Germinal center (tissue), 1 donor: Measurements from ENCODE around the gene PCDHGA3.
A peak's percentile ranks its signal among the peaks of the same experiment; 100 is the strongest.
"Not testable (repeated sequence)": the region's sequence is repeated elsewhere in the genome, so short reads cannot be mapped to it uniquely, and the experiment has no call there.

Experiments used
- DNase-seq: peaks from one replicate; pipeline ENCODE4 v3.0.0; 2012; ENCODE audit warnings: mixed read lengths, low spot score

PCDHGA3 gene

DNA sequence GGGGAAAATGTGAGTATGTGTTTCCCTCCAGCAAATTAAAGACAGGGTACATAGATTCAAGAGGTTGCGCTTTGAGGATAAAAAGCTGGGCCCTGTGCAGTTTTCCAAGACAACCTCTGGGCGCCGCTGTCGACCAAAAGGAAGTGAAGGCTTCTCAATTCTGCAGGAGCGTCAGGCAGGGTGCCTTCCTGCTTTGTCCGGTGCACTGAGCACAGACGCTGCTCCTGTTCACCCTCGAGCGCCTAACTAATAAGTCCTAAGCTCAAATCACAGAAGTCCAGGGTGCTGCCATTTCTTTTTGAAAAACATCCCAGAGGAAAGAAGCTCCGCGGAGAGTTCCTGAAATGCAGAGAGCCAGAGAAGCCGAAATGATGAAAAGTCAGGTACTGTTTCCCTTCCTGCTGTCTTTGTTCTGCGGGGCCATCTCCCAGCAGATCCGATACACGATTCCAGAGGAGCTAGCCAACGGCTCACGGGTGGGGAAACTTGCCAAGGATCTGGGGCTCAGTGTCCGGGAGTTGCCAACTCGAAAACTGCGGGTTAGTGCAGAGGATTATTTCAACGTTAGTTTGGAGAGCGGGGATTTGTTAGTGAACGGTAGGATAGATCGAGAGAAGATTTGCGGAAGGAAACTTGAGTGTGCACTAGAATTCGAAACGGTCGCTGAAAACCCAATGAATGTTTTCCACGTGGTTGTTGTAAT lies 6.4 kb downstream of the PCDHGA3 start, which contains the start of gene PCDHGB1:
Gene PCDHGB1, plus strand, starts transcription at position 183 of the 703 bp plus-strand sequence. Its CDS starts 162 bp downstream, at position 345.
- peak; percentile 74 for DNase-seq

DNA sequence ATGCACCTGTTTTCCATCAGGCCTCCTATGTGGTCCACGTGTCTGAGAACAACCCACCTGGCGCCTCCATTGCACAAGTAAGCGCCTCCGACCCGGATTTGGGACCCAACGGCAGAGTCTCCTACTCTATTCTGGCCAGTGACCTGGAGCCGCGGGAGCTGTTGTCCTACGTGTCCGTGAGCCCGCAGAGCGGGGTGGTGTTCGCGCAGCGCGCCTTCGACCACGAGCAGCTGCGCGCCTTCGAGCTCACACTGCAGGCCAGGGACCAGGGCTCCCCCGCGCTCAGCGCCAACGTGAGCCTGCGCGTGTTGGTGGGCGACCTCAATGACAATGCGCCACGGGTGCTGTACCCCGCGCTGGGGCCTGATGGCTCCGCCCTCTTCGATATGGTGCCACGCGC lies 8.0 kb downstream of the PCDHGA3 start:
- DNase-seq: no peak

DNA sequence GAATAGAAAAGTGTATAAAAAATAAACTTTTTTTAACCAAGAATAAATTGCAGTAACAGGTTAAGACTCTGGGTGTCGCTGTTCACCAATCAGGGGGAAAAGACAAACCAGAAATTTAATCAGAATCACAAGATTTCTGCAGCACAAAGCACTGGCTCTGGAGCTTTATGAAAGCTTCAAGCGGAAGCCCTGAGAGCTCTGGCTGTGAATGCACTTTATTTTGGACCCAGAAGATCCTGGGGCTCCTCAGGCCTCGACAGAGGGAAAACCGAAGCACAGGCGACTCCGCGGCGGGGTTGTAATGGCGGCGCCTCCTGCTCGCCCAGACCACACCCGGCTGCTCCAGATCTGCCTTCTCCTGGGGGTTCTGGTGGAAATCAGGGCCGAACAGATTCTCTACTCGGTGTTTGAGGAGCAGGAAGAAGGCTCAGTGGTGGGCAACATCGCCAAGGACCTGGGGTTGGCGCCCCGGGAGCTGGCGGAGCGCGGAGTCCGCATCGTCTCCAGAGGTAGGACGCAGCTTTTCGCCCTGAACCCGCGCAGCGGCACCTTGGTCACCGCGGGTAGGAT lies 11.4 kb downstream of the PCDHGA3 start, which contains the start of gene PCDHGA4:
Gene PCDHGA4, plus strand, starts transcription at position 122 of the 570 bp plus-strand sequence. Its CDS starts 87 bp downstream, at position 209.
- no peak for DNase-seq

DNA sequence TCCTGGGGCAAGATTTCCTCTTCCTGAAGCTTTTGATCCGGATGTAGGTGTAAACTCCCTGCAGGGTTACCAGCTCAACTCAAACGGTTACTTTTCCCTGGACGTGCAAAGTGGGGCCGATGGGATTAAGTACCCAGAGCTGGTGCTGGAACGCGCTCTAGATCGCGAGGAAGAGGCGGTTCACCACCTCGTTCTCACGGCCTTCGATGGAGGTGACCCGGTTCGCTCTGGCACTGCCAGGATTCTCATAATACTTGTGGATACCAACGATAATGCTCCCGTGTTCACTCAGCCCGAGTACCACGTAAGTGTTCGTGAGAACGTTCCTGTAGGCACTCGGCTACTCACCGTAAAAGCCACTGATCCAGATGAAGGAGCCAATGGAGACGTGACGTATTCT lies 12.0 kb downstream of the PCDHGA3 start:
- DNase-seq: no peak

DNA sequence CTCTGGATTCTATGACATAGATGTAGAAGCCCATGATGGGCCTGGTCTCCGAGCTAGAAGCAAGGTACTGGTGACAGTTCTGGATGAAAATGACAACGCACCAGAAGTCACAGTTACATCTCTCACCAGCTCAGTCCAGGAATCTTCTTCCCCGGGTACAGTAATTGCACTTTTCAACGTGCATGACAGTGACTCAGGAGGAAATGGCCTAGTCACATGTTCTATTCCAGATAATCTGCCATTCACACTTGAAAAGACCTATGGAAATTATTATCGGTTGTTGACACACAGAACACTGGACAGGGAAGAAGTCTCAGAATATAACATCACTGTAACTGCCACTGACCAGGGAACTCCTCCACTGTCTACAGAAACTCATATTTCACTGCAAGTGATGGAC lies 12.5 kb downstream of the PCDHGA3 start:
- DNase-seq: no peak

DNA sequence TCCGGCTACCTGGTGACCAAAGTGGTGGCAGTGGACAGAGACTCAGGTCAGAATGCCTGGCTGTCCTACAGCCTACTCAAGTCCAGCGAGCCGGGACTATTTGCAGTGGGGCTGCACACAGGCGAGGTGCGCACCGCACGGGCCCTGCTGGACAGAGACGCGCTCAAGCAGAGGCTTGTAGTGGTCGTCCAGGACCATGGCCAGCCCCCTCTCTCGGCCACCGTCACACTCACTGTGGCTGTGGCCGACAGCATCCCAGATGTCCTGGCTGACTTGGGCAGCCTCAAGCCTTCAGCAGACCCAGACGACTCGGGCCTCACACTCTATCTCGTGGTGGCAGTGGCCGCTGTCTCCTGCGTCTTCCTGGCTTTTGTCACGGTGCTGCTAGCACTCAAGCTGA lies 13.3 kb downstream of the PCDHGA3 start:
- no peak for DNase-seq

DNA sequence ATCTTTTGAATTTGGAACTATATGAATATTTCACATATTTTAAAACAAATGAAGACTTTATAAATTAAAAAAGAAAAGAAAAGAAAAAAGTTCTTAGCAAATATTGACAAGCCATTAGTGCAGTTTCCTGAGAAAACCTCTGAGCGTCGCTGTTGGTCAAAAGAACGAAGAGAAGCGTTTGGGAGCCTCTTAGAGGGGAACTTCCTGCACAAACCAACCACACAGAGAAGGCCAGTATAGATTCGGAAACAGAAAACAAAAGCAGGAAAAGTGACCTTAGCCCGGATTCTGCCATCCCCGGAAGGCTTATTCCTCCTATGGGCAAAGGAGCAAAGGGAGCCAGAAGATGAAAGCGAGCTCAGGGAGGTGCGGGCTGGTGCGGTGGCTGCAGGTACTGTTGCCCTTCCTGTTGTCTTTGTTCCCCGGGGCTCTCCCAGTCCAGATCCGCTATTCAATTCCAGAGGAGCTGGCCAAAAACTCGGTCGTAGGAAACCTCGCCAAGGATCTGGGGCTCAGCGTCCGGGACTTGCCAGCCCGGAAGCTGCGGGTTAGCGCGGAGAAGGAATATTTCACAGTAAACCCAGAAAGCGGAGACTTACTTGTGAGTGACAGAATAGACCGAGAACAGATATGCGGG lies 16.3 kb downstream of the PCDHGA3 start, which contains the start of gene PCDHGB2:
Gene PCDHGB2, plus strand, starts transcription at position 205 of the 637 bp plus-strand sequence. Its CDS starts 142 bp downstream, at position 347.
- DNase-seq: peak; percentile 70

DNA sequence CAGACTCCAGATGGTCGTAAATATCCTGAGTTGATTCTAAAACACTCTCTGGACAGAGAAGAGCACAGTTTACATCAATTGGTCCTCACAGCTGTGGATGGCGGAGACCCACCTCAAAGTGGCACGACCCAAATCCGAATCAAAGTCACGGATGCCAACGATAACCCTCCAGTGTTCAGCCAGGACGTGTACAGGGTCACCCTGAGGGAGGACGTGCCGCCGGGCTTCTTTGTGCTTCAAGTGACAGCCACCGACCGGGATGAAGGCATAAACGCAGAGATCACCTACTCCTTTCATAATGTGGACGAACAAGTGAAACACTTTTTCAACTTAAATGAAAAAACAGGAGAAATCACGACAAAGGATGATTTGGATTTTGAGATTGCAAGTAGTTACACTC lies 17.1 kb downstream of the PCDHGA3 start:
- no peak for DNase-seq

DNA sequence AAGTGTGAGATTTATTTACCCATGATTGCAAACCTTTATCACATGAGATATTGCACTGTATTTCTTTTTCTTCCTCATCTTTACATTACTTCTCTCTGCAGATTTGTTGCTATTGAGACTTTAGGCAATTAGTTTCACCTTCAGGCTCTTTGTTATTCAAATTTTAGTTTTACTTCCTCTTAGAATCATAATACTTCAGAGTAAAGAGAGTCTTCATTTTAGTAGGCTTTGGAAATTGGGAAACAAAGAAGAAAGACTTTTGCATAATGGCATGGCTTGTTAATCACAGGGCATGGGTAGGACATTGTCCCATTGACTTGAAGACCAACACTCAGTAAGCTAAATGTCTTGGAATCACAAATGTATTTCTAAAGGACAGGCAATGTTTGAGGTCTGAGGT lies 19.1 kb downstream of the PCDHGA3 start:
- DNase-seq: peak; percentile 27

DNA sequence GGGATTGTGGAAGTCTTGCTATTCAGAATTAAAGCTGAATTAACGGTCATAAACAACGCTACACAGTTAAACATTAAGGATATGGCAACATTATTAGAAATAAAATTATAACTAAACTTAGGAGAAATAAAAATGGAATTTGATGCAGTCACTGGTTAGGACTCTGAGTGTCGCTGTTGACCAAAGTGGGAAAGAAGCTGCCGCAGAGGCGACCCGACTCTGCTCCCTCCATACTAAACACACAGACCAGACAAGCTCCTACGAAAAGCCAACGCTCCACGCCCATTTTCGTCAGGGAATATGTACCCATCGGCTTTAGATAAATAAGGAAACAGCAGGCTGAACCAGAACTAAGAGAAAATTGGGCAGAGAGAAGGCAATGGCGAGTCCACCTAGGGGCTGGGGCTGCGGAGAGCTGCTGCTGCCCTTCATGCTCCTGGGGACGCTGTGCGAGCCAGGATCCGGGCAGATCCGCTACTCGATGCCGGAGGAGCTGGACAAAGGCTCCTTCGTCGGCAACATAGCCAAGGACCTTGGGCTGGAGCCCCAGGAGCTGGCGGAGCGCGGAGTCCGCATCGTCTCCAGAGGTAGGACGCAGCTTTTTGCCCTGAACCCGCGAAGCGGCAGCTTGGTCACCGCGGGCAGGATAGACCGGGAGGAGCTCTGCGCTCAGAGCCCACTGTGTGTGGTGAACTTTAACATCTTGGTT lies 20.5 kb downstream of the PCDHGA3 start, which contains the start of gene PCDHGA5:
Gene PCDHGA5, plus strand, starts transcription at position 211 of the 709 bp plus-strand sequence. Its CDS starts 169 bp downstream, at position 380.
- DNase-seq: no peak

DNA sequence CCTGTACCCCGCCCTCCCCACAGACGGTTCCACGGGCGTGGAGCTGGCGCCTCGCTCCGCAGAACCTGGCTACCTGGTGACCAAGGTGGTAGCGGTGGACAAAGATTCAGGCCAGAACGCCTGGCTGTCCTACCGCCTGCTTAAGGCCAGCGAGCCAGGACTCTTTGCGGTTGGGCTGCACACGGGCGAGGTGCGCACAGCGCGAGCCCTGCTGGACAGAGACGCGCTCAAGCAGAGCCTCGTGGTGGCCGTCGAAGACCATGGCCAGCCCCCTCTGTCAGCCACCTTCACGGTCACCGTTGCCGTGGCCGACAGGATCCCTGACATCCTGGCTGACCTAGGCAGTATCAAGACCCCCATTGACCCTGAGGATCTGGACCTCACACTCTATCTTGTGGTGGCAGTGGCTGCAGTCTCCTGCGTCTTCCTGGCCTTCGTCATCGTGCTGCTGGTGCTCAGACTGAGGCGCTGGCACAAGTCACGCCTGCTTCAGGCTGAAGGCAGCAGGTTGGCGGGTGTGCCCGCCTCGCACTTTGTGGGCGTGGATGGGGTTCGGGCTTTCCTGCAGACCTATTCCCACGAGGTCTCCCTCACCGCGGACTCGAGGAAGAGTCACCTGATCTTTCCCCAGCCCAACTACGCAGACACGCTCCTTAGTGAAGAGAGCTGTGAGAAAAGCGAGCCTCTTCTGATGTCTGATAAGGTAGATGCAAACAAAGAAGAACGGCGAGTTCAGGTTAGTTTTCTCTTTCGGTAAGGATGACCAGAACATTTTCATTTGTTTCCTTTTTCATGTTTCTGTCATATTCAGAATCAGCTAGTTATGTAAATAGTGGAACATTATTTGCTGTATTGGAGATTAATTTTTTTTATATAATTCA lies 22.6 kb downstream of the PCDHGA3 start:
- DNase-seq: no peak

DNA sequence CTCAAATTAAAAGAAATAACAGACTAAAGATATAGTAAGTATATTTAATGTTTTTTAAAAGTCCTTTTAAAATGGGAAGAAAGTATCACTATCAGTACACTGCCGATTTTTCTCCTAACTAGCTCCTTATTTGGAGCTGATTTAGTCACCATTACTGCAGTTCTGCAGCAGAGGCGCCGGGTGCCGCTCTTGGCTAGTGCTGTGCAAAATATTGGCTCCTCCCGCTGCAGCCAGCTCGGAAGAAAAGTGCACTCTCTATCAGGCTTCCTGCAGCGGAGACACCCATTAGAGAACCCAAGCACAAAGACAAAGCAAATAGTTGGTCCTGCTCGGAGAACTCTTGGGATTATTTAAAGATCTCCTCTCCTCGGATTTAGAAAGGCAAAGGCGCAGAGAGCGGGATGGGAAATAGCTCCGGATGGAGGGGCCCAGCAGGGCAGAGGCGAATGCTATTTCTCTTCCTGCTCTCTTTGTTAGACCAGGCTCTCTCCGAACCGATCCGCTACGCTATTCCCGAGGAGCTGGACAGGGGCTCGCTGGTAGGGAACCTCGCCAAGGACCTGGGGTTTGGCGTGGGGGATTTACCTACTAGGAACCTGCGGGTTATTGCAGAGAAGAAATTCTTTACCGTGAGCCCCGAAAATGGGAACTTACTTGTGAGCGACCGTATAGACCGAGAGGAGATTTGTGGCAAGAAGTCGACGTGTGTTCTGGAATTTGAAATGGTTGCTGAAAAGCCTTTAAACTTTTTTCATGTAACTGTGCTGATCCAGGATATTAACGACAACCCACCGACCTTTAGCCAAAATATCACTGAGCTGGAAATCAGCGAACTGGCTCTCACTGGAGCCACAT lies 26.6 kb downstream of the PCDHGA3 start, which contains the start of gene PCDHGB3:
Gene PCDHGB3, plus strand, starts transcription at position 249 of the 855 bp plus-strand sequence. Its CDS starts 153 bp downstream, at position 402.
- DNase-seq: peak; percentile 63

DNA sequence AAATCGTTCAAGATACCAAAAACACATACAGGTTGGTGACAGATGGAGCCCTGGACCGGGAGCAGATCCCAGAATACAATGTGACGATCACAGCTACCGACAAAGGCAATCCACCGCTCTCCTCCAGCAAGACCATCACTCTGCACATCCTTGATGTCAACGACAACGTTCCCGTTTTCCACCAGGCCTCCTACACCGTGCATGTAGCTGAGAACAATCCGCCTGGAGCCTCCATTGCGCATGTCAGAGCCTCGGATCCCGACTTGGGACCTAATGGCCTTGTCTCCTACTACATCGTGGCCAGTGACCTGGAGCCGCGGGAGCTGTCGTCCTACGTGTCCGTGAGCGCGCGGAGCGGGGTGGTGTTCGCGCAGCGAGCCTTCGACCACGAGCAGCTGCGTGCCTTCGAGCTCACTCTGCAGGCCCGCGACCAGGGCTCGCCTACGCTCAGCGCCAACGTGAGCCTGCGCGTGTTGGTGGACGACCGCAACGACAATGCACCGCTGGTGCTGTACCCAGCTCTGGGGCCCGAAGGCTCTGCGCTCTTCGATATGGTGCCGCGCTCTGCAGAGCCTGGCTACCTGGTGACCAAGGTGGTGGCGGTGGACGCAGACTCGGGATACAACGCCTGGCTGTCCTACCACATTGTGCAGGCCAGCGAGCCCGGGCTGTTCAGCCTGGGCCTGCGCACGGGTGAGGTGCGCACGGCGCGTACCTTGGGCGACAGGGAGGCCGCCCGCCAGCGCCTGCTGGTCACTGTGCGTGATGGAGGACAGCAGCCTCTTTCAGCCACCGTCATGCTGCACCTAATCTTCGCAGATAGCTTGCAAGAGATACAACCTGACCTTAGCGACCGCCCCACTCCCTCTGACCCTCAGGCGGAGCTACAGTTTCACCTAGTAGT lies 28.2 kb downstream of the PCDHGA3 start:
- no peak for DNase-seq

DNA sequence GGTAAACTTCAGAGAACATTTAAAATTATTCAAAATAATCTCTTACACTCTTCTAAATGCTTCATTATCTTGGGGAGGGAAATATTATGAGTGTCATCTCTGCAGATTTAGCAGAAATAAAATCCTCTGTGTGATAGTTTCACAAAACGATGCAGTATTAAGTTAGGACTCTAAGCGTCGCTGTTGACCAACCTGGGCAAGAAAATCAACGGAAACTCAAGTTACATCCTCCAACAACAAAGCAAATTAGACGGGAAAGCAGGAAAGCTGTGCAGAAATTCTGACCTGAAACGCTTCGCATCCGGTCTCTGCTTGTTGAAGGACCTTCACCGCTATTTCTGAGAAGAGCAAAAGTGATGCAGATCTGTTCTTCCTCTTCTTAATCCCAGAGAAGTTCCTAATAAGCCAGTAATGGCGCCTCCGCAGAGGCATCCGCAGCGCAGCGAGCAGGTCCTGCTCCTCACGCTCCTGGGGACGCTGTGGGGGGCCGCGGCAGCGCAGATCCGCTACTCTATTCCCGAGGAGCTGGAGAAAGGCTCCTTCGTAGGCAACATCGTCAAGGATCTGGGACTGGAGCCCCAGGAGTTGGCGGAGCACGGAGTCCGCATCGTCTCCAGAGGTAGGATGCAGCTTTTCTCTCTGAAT lies 30.2 kb downstream of the PCDHGA3 start, which contains the start of gene PCDHGA6:
Gene PCDHGA6, plus strand, starts transcription at position 219 of the 645 bp plus-strand sequence. Its CDS starts 193 bp downstream, at position 412.
- no peak for DNase-seq

DNA sequence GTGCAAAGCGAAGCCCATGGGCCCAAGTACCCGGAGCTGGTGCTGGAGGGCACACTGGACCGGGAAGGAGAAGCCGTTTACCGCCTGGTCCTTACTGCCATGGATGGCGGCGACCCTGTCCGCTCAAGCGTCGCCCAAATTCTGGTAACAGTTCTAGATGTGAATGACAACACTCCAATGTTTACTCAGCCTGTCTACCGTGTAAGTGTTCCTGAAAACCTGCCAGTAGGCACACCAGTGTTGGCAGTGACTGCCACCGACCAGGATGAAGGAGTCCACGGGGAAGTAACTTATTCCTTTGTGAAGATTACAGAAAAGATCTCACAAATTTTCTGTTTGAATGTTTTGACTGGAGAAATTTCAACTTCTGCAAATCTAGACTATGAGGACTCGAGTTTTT lies 31.0 kb downstream of the PCDHGA3 start:
- no peak for DNase-seq

DNA sequence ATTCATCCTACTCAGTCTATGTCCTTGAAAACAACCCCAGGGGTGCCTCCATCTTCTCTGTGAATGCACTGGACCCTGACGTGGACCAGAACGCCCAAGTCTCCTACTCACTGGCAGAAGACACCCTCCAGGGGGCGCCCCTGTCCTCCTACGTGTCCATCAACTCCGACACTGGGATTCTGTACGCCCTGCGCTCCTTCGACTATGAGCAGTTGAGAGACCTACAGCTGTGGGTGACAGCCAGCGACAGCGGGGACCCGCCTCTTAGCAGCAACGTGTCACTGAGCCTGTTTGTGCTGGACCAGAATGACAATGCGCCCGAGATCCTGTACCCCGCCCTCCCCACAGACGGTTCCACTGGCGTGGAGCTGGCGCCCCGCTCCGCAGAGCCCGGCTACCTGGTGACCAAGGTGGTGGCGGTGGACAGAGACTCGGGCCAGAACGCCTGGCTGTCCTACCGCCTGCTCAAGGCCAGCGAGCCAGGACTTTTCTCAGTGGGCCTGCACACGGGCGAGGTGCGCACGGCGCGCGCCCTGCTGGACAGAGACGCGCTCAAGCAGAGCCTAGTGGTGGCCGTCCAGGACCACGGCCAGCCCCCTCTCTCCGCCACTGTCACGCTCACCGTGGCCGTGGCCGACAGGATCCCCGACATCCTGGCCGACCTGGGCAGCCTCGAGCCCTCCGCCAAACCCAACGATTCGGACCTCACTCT lies 32.0 kb downstream of the PCDHGA3 start:
- DNase-seq: not testable (repeated sequence)

DNA sequence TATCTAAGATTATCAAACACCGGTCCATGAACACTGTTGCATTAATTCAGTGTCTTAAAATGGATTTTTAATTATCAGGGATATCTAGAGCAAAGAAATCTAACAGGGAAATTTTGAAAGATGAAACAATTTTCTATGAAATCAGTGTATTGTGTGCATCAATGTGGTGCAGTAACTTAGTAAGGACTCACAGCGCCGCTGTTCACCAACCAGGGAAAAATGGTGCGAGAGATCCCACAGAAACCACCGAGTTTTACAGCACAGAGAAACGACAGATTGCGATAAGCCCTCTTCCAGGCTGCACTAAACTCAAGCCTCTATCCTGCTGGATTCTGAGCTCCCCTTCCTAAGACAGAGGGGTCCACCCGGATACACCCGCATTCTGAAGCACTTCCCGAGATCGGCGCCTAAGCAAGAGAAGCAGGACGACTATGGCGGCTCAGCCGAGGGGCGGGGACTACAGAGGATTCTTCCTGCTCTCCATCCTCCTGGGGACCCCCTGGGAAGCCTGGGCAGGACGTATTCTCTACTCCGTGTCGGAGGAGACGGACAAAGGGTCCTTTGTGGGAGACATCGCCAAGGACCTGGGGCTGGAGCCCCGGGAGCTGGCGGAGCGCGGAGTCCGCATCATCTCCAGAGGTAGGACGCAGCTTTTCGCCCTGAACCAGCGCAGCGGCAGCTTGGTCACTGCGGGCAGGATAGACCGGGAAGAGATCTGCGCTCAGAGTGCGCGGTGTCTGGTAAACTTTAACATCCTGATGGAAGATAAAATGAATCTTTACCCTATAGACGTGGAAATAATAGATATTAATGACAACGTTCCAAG lies 39.1 kb downstream of the PCDHGA3 start, which contains the start of gene PCDHGA7:
Gene PCDHGA7, plus strand, starts transcription at position 274 of the 826 bp plus-strand sequence. Its CDS starts 158 bp downstream, at position 432.
- peak; percentile 24 for DNase-seq
